C4-2B (cell line): ENCODE results near the gene RELN.

Experiments used
- H3K27ac ChIP-seq: fragments of 450-650 bp; 2 replicates; pipeline ENCODE4 v1.5.1; 2017
- ZFX ChIP-seq: fragments of 450-650 bp; IDR thresholded peaks from 2 replicates; pipeline ENCODE4 v1.6.1; 2017
- TF ChIP-seq, protein P1 (sequence below): fragments of 450-650 bp; conservative IDR thresholded peaks from 2 replicates; pipeline ENCODE4 v1.5.1; 2017; ENCODE audit warnings: mild to moderate bottlenecking

Gene RELN

DNA sequence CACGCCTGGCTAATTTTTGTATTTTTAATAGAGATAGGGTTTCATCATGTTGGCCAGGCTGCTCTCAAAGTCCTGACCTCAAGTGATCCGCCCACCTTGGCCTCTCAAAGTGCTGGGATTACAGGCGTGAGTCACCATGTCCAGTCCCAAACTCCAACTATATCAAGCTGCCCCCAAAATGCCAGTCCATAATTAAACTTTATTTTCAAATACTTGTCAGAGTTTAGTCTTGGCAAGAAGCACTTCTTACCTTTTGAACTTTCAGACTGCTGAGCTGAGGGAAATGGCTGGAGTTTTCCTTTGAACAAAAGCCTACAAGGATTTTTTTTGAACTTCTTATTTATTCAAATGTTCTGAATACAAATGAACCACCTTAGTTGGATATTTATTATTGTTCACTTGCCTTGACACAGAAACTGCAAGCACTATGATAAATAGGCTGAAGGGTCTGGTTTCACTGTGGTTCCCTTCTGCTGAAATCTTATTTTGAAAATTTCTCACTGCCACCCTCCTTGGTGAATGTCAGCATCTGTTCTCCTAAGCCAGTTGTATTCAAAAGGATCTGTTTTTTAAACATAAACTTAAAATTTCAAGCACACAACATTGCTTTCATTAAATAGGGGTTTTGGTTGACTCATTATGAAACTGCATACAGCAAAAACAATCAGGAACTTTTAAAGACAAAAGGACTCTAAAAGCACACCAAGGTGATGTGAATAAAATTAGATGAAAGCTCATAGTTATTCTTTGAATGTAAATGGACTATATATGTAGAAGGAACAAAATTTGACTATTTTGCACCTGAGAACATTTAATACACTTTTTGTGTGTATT, 441.8 kb downstream of the RELN start:
- TF ChIP-seq, protein P1, sequence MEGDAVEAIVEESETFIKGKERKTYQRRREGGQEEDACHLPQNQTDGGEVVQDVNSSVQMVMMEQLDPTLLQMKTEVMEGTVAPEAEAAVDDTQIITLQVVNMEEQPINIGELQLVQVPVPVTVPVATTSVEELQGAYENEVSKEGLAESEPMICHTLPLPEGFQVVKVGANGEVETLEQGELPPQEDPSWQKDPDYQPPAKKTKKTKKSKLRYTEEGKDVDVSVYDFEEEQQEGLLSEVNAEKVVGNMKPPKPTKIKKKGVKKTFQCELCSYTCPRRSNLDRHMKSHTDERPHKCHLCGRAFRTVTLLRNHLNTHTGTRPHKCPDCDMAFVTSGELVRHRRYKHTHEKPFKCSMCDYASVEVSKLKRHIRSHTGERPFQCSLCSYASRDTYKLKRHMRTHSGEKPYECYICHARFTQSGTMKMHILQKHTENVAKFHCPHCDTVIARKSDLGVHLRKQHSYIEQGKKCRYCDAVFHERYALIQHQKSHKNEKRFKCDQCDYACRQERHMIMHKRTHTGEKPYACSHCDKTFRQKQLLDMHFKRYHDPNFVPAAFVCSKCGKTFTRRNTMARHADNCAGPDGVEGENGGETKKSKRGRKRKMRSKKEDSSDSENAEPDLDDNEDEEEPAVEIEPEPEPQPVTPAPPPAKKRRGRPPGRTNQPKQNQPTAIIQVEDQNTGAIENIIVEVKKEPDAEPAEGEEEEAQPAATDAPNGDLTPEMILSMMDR, result no peak
- TF ChIP-seq ZFX, result no peak
- no peak overlapping the region for H3K27ac ChIP-seq

DNA sequence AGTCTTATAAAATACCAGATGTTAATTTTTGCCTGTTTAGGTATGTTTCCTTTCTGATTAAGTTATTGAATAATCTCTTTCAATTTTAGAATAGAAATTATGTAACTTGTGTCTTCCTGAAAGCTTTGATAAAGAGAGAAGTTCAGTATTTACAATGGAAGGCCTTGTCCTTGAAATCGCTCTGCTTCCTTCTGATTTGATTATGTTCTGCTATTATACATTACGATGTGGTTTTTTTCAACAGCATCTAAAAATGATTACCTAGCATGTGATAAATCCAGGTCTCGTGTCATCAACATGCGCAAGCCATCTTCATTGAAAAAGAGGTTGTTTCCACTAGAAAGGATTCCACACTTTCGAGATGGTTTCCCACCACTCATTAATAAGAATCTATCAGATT, 447.0 kb downstream of the RELN start:
- H3K27ac ChIP-seq, result no peak overlapping the region
- TF ChIP-seq, protein P1, result no peak
- TF ChIP-seq ZFX, result no peak

DNA sequence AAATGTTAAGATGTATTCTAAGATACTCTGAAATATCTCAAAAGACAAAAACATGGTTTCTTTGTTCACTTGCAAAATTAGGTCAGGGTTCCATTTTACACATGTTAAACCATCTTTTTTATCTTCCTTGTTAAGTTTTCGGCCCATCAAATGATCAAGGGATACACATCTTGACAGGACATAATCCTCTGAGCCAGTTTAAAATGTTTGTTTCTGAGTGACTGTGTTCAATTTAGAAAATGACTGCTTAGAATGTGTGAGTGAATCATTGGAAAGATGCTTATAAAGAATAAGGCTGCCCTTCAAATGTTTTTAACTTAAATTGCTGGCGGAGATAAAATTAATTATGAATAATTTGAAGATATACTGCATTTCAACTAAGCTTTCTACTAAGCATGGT, 447.5 kb downstream of the RELN start:
- no peak overlapping the region for H3K27ac ChIP-seq
- TF ChIP-seq ZFX, result no peak
- TF ChIP-seq, protein P1, result no peak

DNA sequence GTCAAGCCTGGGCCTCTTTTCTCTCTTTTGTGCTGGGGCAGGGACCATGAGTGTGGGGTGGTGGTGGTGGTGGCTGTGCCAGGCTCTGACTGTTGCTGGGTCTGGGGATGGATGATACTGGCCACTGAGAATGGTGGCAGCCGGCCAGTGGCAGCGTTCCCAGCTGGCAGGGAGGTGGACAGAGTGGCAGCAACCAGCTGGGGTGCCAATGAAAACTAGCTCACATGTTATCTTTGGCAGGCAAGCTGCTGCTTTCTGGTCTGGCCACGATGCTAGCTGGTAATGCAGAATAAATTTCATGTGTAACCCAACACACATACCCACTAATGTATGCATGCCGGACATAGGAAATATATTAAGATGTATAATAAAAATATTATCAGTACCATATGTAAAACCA, 448.4 kb downstream of the RELN start:
- TF ChIP-seq, protein P1, result no peak
- no peak for TF ChIP-seq ZFX
- H3K27ac ChIP-seq, result no peak overlapping the region

DNA sequence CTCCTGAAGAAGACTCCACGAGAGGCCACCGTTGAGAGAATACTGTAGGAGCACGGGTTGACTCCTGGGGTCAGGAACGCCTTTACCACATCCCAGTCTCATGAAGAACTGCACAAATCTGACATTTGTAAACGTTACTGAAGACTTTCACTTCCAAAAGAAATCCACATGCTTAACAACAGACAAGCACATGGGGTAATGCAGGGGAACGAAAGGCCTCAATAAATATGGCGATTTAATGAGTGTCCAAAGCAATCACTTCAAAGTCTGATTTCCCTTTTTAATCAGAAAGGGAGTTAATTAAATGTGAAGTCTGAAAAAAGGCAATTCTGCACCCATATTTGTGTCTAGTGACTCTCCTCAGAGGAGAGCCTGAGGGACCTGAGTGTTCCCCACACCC, 449.1 kb downstream of the RELN start:
- TF ChIP-seq, protein P1, result no peak
- no peak for TF ChIP-seq ZFX
- no peak overlapping the region for H3K27ac ChIP-seq

- H3K27ac ChIP-seq, result no peak overlapping the region
- no peak for TF ChIP-seq ZFX
- TF ChIP-seq, protein P1, result no peak
These were observed 449.6 kb downstream of the RELN start for GRCh38 chr7:103539875-103540274.

- TF ChIP-seq, protein P1, result no peak
- TF ChIP-seq ZFX, result no peak
- H3K27ac ChIP-seq, result no peak overlapping the region
These were observed 450.3 kb downstream of the RELN start for GRCh38 chr7:103538964-103539709.
